GM12873 (cell line): ENCODE data around the gene ATXN3.

ENCODE experiments used
- TF ChIP-seq, protein P1 (sequence below): IDR thresholded peaks from 2 replicates; pipeline ENCODE4 v1.5.1; 2012; ENCODE audit warnings: low read depth, mild to moderate bottlenecking, moderate library complexity, low read length, control low read depth; ENCODE audit not compliant: insufficient read depth; ENCODE audit errors: missing control alignments

The ATXN3 gene

GRCh38 chr14:92058006-92058917 lies 48.1 kb downstream of the ATXN3 start:
- TF ChIP-seq, protein P1, sequence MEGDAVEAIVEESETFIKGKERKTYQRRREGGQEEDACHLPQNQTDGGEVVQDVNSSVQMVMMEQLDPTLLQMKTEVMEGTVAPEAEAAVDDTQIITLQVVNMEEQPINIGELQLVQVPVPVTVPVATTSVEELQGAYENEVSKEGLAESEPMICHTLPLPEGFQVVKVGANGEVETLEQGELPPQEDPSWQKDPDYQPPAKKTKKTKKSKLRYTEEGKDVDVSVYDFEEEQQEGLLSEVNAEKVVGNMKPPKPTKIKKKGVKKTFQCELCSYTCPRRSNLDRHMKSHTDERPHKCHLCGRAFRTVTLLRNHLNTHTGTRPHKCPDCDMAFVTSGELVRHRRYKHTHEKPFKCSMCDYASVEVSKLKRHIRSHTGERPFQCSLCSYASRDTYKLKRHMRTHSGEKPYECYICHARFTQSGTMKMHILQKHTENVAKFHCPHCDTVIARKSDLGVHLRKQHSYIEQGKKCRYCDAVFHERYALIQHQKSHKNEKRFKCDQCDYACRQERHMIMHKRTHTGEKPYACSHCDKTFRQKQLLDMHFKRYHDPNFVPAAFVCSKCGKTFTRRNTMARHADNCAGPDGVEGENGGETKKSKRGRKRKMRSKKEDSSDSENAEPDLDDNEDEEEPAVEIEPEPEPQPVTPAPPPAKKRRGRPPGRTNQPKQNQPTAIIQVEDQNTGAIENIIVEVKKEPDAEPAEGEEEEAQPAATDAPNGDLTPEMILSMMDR: no peak

DNA sequence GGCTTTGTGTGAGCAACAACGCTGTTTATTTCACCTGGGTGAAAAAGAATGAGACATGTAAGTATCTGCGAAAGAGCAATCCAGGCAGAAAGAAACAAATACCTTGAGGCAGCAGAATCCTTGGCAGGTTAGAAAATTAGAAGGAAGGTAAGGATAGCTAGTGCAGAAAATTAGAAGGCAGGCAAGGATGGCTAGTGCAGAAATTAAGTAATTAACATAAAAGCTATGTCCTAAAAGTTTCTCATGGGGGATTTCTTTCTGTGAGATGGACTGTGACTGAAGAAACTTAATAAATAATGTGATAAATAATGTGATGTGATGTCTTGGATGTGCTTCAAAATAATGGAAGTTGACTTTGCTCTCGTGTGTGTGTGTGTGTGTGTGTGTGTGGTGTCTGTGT lies 56.6 kb downstream of the ATXN3 start:
- TF ChIP-seq, protein P1: no peak

GRCh38 chr14:92041203-92041602 lies 65.2 kb downstream of the ATXN3 start:
- TF ChIP-seq, protein P1: no peak

- TF ChIP-seq, protein P1: no peak
Measured at GRCh38 chr14:92040431-92041051, 65.8 kb downstream of the ATXN3 start.

DNA sequence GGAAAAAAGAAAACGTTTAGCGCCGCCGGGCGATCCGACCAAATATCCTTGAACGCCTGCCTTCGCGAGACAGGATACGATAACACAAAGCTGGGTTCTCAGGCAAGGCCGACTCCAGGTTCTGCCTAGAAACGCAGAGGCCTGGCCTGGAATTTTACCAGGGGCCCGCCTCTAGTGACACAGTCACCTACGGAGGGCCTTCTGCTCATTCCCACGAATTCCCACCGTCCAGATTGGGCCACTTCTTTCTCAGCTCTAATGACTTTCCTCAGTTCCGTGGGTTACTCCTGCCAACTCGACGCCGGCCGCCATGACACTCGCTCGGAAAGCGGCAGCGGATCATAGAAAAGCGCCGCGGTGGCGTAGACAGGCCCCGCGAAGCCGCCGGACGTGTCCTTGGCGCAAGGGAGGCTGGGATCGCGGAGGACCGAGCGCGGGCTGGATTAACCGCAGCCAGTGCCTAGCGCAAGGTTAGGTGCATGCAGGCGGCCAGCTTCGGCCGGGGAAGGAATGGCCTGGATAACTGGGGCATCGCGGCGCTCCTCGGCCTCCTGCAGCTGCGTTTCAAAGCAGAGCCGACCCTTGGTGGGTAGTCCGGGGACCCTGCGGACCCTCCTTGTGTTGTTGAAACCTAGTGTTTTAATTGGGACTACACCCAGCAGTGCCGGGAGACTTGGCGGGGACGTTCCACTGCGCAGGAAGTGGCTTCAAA lies 66.5 kb downstream of the ATXN3 start, which contains the start of gene TRIP11:
TSS of gene TRIP11 (minus strand) at position 341 of the 712 bp plus-strand sequence. CDS start 374 bp downstream, outside the sequence.
- TF ChIP-seq, protein P1: no peak

DNA sequence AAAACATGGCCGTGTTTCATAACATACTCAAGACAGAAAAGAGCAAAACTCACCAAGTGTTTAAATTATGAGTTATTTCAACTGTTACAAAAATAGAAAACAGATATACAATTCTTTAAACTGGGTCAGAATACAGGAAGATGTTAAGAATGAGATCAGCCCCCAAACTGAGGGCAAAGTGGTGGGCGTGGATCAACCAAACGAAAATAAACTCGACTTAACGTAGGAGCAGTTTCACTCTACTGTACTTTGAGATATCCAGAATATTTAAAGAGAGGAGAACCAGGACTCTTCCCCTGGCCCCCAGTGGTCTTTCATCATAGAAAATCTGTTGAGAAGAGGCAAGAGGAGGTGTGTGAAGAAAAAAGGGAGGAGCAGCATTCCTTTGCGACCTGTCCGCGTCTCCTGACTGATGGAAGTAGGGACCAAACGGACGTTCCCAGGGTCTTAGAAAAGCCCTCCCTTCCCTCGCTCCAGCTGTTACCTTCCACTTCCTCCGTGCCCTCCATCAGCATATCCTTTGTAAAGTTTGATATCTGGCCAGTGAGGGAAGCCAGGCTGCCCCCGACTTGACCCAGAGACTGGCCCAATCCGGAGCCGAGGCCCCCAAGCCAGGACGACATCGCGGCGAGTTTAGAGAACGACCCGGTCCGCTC lies 67.2 kb downstream of the ATXN3 start:
- TF ChIP-seq, protein P1: no peak

- TF ChIP-seq, protein P1: no peak
Measured at GRCh38 chr14:92037989-92038388, 68.4 kb downstream of the ATXN3 start.
